Esophagus muscularis mucosa (tissue), 4 donors: Measurements from ENCODE around the gene NUP188. TPM values are rescaled to one million over a fixed set of nuclear protein-coding genes. Genes with fewer than 3 reads are reported as not detected.
A peak's percentile ranks its signal among the peaks of the same experiment; 100 is the strongest.

Experiments
- DNase-seq: peaks from one replicate; pipeline ENCODE4 v3.0.0-alpha.2; 2017; ENCODE audit errors: extremely low spot score
- H3K27ac ChIP-seq, 4 donors: fragments of 200-600 bp; sonication (generic); replicated peaks in 1 of 4; 1 replicate in 3 of 4; 2 replicates in 1 of 4; pipeline ENCODE4 v1.5.1; 2016 to 2019; ENCODE audit warnings: mild to moderate bottlenecking in 1 of 4
- H3K27me3 ChIP-seq, 4 donors: fragments of 200-600 bp; sonication (generic); one replicate each; pipeline versions ENCODE4 v1.5.1 to v1.6.0; 2016 to 2019
- H3K36me3 ChIP-seq, 4 donors: fragments of 200-600 bp; sonication (generic); one replicate each; pipeline ENCODE4 v1.5.1; 2016 to 2019
- H3K4me1 ChIP-seq, 4 donors: fragments of 200-600 bp; sonication (generic); one replicate each; pipeline ENCODE4 v1.5.1; 2016 to 2019
- H3K4me3 ChIP-seq, 4 donors: fragments of 200-600 bp; sonication (generic); 1 replicate in 2 of 4; 2 replicates in 2 of 4; pipeline ENCODE4 v1.5.1; 2016 to 2019; ENCODE audit warnings: mild to moderate bottlenecking in 4 of 4, moderate library complexity in 1 of 4
- H3K9me3 ChIP-seq, 4 donors: fragments of 200-600 bp; sonication (generic); 1 replicate in 3 of 4; 2 replicates in 1 of 4; pipeline ENCODE4 v1.5.1; 2016 to 2019
- CTCF ChIP-seq, 3 experiments: fragments of 200-600 bp in 2 of 3; fragments of 450-650 bp in 1 of 3; sonication (generic) in 2 of 3; IDR thresholded peaks; one replicate each; pipeline ENCODE4 v1.5.1; 2017 to 2019; ENCODE audit warnings: antibody characterized with exemption in 3 of 3, mild to moderate bottlenecking in 2 of 3, moderate library complexity in 1 of 3
- EP300 ChIP-seq: sonication (generic); formaldehyde crosslinking; IDR thresholded peaks from one replicate; pipeline ENCODE4 v1.6.1; 2017; ENCODE audit warnings: antibody characterized with exemption
- POLR2A ChIP-seq: fragments of 450-650 bp; IDR thresholded peaks from one replicate; pipeline ENCODE4 v1.6.1; 2017; ENCODE audit warnings: antibody characterized with exemption, moderate library complexity, mild to moderate bottlenecking, low read depth
- POLR2AphosphoS5 ChIP-seq, 2 donors: sonication (generic); formaldehyde crosslinking; IDR thresholded peaks; one replicate each; pipeline ENCODE4 v1.6.1; 2017; ENCODE audit warnings: antibody characterized with exemption in 2 of 2
- WGBS: methylation state at CpG from one replicate; pipeline ENCODE4 v1.1.5; 2018; 5-methylcytosine and 5-hydroxymethylcytosine counted together
- intact Hi-C: fragments of 100-400 bp; cut with DNase I; formaldehyde crosslinking; loops from one replicate; pipeline ENCODE4 v1.15.1; 2023
- total RNA-seq, 4 donors: library from RNA; depleted of rRNA; stranded (reverse); fragments of >200 nt; gene quantifications; one replicate each; pipeline versions ENCODE4 v1.1.0 to v1.2.1, GENCODE V29; 2016

NUP188 gene
- total RNA-seq, 4 donors from 2014 or later = 22.9 to 34.0 (median 29.4) TPM

- TF ChIP-seq CTCF (IDR thresholded peaks at IDR 0.05) (no peak), POLR2AphosphoS5 (IDR thresholded peaks at IDR 0.05) (no peak), EP300 (no peak), POLR2A (no peak)
- WGBS = 91% methylated on average over 6 of the region's 6 CpGs
- Histone ChIP-seq H3K27me3 (no peaks in the 10 kb centered on the region), H3K36me3 (peaks cover 0 to 9% (median 2%) of the 10 kb centered on the region in 4 donors), H3K4me3 (no peak overlapping the region), H3K27ac (no peak overlapping the region), H3K9me3 (no peaks in the 10 kb centered on the region), H3K4me1 (peaks cover 37 to 62% (median 58%) of the 10 kb centered on the region in 4 donors)
- intact Hi-C loops = loop anchor here (5.0 kb wide), 1 partner anchor 41 kb away; the partner anchor contains the start of genes KYAT1 and LRRC8A
- no peak for DNase-seq
Measured at GRCh38 chr9:128923493-128923883, 24.0 kb upstream of the NUP188 start.

- H3K4me3 ChIP-seq = no peak overlapping the region
- intact Hi-C loops = loop anchor here (1.0 kb wide), 1 partner anchor 65 kb away; no protein-coding TSS in a partner anchor
- H3K9me3 ChIP-seq = no peaks in the 10 kb centered on the region
- TF ChIP-seq POLR2A = no peak
- no peak for TF ChIP-seq EP300
- peak in 1 of 2 donors; percentile 53 for TF ChIP-seq POLR2AphosphoS5 (IDR thresholded peaks at IDR 0.05)
- TF ChIP-seq CTCF (IDR thresholded peaks at IDR 0.05) = peak; percentile 87 to 94 (median 90)
- peaks cover 0 to 4% (median 0%) of the 10 kb centered on the region in 4 donors for H3K36me3 ChIP-seq
- H3K27me3 ChIP-seq = no peaks in the 10 kb centered on the region
- H3K27ac ChIP-seq = no peak overlapping the region
- peaks cover 4 to 22% (median 18%) of the 10 kb centered on the region in 4 donors for H3K4me1 ChIP-seq
- WGBS = 25% methylated on average over 10 of the region's 10 CpGs
- no peak for DNase-seq
Measured at GRCh38 chr9:128927731-128928411, 19.6 kb upstream of the NUP188 start.

DNA sequence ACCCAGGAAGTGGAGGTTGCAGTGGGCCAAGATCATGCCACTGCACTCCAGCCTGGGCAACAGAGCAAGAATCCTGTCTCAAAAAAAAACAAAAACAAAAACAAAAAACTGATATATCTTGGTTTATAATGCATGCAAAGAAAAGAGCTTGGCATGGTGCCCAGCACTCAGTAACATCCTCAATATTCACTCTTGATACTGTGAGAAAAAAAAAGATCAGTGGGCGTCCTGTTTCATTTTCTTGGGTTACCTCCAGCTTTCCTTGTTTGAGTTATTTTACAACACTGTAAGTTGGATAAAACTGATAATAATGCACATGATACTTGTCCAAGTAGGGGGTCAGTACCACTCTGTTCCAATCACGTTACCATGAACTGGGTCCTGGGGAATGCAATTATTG is 18.9 kb upstream of the NUP188 start:
- H3K9me3 ChIP-seq = no peaks in the 10 kb centered on the region
- H3K27me3 ChIP-seq = no peaks in the 10 kb centered on the region
- TF ChIP-seq POLR2AphosphoS5 (IDR thresholded peaks at IDR 0.05) (no peak), EP300 (no peak), POLR2A (no peak), CTCF (IDR thresholded peaks at IDR 0.05) (no peak)
- DNase-seq = no peak
- 87% methylated on average over 2 of the region's 2 CpGs for WGBS
- peaks cover 0 to 5% (median 4%) of the 10 kb centered on the region in 4 donors for H3K36me3 ChIP-seq
- H3K27ac ChIP-seq = no peak overlapping the region
- intact Hi-C loops = loop anchor here (1.0 kb wide), 1 partner anchor 65 kb away; no protein-coding TSS in a partner anchor
- H3K4me3 ChIP-seq = no peak overlapping the region
- peaks cover 0 to 15% (median 10%) of the 10 kb centered on the region in 4 donors for H3K4me1 ChIP-seq

- intact Hi-C loops = no loop called here
- 85% methylated on average over 4 of the region's 4 CpGs for WGBS
Measured at GRCh38 chr9:128929560-128929959, 17.9 kb upstream of the NUP188 start.

More at GRCh38 chr9:128929560-128929959, 17.9 kb upstream of the NUP188 start:
- Histone ChIP-seq H3K4me3 (no peak overlapping the region), H3K4me1 (peaks cover 0 to 12% (median 9%) of the 10 kb centered on the region in 4 donors), H3K9me3 (no peaks in the 10 kb centered on the region), H3K36me3 (peaks cover 0 to 14% (median 9%) of the 10 kb centered on the region in 4 donors), H3K27me3 (no peaks in the 10 kb centered on the region), H3K27ac (no peak overlapping the region)
- TF ChIP-seq POLR2A (no peak), CTCF (IDR thresholded peaks at IDR 0.05) (no peak), POLR2AphosphoS5 (IDR thresholded peaks at IDR 0.05) (no peak), EP300 (no peak)
- no peak for DNase-seq
